Gastrocnemius medialis (tissue), 4 donors: ENCODE data around the gene PLXDC2. TPM values are rescaled to one million over a fixed set of nuclear protein-coding genes. Genes with fewer than 3 reads are reported as not detected.

Experiments used
- ATAC-seq, 2 donors: fragments of 150-250 bp; one replicate each; pipeline ENCODE4 v1.9.1; 2016
- DNase-seq, 2 donors: peaks; one replicate each; pipeline ENCODE4 v3.0.0-alpha.2; 2019
- H3K27ac ChIP-seq, 4 donors: fragments of 200-600 bp; sonication (generic); 1 replicate in 1 of 4; 2 replicates in 3 of 4; pipeline ENCODE4 v1.5.1; 2016 to 2018; ENCODE audit warnings: mild to moderate bottlenecking in 2 of 4, moderate library complexity in 1 of 4
- H3K27me3 ChIP-seq, 3 donors: fragments of 200-600 bp; sonication (generic) in 2 of 3; 1 replicate in 1 of 3; 2 replicates in 2 of 3; pipeline versions ENCODE4 v1.5.1 to v1.6.0; 2016 to 2019; ENCODE audit warnings: mild to moderate bottlenecking in 1 of 3, moderate library complexity in 1 of 3
- H3K36me3 ChIP-seq, 2 donors: fragments of 200-600 bp; sonication (generic) in 1 of 2; one replicate each; pipeline ENCODE4 v1.5.1; 2017 to 2018
- H3K4me1 ChIP-seq, 2 donors: fragments of 200-600 bp; sonication (generic) in 1 of 2; one replicate each; pipeline ENCODE4 v1.5.1; 2016 to 2017; ENCODE audit warnings: mild to moderate bottlenecking in 2 of 2
- H3K4me3 ChIP-seq, 4 donors: fragments of 200-600 bp; sonication (generic) in 3 of 4; 1 replicate in 1 of 4; 2 replicates in 3 of 4; pipeline ENCODE4 v1.5.1; 2016 to 2019; ENCODE audit warnings: mild to moderate bottlenecking in 2 of 4
- H3K9me3 ChIP-seq, 3 donors: fragments of 200-600 bp; sonication (generic) in 2 of 3; 1 replicate in 1 of 3; 2 replicates in 2 of 3; pipeline ENCODE4 v1.5.1; 2016 to 2019
- POLR2A ChIP-seq, 2 donors: fragments of 450-650 bp; IDR thresholded peaks; one replicate each; pipeline ENCODE4 v1.6.1; 2017; ENCODE audit warnings: antibody characterized with exemption in 2 of 2, mild to moderate bottlenecking in 2 of 2, moderate library complexity in 2 of 2
- in situ Hi-C, 4 donors: fragments of 200-750 bp; cut with MboI; loops; one replicate each; pipeline versions ENCODE4 v1.15.0 to v1.8.0; 2017; ENCODE audit warnings: low sequenced_read_pairs in 4 of 4
- intact Hi-C: fragments of 100-400 bp; cut with DNase I; formaldehyde crosslinking; loops from one replicate; pipeline ENCODE4 v1.15.1; 2023; ENCODE audit warnings: low total_unique reads
- total RNA-seq, 4 donors: library from RNA; depleted of rRNA; stranded (reverse); fragments of >200 nt; gene quantifications; one replicate each; pipeline versions ENCODE4 v1.1.0 to v1.2.3, GENCODE V29; 2016
- TF ChIP-seq, protein P1 (sequence below), 5 experiments: fragments of 450-650 bp in 3 of 5; fragments of 200-600 bp in 2 of 5; sonication (generic) in 2 of 5; IDR thresholded peaks in 4 of 5; conservative IDR thresholded peaks in 1 of 5; 1 replicate in 4 of 5; 2 replicates in 1 of 5; pipeline ENCODE4 v1.5.1; 2016 to 2019; ENCODE audit warnings: antibody characterized with exemption in 5 of 5, mild to moderate bottlenecking in 3 of 5, moderate library complexity in 3 of 5

PLXDC2 gene
- total RNA-seq, 4 donors from 2014 or later = 13.9 to 19.6 (median 15.0) TPM

DNA sequence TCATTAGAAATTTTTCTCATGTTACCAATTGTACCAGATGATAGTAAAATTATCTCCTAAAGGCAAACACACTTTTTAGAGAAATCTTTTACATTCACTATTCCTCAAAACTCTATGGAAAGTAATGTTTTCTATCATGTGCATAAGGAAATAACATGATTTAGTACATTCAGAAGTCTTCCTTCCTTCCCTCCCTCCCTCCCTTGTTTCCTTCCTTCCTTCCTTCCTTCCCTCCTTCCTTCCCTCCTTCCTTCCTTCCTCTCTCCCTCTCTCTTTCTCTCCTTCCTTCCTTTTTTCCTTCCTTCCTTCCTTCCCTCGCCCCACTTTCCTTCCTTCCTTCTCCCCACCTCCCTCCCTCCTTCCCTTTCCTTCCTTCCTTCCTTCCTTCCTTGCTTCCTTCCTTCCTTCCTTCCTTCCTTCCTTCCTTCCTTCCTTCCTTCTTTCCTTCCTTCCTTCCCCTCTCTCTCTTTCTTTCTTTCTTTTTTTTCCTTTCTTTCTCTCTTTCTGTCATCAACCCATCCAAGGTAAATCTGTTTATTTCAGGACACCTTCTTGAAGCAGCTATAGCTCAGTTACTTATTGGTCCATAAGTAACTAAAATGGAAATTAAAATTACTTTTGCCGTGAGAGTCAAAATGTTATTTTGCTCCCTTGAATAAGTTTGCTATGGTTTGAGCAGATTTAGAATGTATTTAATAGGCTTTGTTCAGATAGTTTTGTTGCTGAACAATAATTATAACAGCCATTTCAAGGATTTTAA lies 197.9 kb downstream of the PLXDC2 start:
- DNase-seq = no peak
- Histone ChIP-seq H3K27ac (no peak overlapping the region), H3K4me3 (no peak overlapping the region), H3K27me3 (no peaks in the 10 kb centered on the region), H3K4me1 (no peaks in the 10 kb centered on the region), H3K36me3 (no peaks in the 10 kb centered on the region), H3K9me3 (no peaks in the 10 kb centered on the region)
- no peak for ATAC-seq
- in situ Hi-C loops = no loop called here
- TF ChIP-seq, protein P1, sequence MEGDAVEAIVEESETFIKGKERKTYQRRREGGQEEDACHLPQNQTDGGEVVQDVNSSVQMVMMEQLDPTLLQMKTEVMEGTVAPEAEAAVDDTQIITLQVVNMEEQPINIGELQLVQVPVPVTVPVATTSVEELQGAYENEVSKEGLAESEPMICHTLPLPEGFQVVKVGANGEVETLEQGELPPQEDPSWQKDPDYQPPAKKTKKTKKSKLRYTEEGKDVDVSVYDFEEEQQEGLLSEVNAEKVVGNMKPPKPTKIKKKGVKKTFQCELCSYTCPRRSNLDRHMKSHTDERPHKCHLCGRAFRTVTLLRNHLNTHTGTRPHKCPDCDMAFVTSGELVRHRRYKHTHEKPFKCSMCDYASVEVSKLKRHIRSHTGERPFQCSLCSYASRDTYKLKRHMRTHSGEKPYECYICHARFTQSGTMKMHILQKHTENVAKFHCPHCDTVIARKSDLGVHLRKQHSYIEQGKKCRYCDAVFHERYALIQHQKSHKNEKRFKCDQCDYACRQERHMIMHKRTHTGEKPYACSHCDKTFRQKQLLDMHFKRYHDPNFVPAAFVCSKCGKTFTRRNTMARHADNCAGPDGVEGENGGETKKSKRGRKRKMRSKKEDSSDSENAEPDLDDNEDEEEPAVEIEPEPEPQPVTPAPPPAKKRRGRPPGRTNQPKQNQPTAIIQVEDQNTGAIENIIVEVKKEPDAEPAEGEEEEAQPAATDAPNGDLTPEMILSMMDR (IDR thresholded peaks at IDR 0.05 in 4 of 5, conservative IDR thresholded peaks at IDR 0.05 in 1 of 5) = no peak
- intact Hi-C loops = no loop called here

DNA sequence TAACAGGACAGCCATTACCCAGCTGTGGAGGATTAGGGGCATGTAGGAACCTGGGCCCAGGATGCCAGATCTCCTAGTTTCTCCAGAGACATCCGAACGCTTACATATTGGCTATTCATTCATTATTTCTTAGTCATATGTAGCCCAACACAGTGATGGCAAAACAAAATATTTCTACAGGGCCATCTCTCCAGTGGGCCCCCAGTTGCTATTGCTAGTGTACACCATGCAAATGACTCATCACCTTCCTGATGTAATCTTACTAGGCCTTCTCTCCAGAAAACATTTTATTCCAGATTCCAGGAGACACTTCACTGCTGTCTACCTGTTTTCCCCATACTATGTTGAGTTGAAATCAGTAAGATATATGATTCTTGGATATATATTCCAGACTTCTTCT lies 201.7 kb downstream of the PLXDC2 start:
- no peaks in the 10 kb centered on the region for H3K9me3 ChIP-seq
- H3K27me3 ChIP-seq = no peaks in the 10 kb centered on the region
- DNase-seq = no peak
- TF ChIP-seq, protein P1 (IDR thresholded peaks at IDR 0.05 in 4 of 5, conservative IDR thresholded peaks at IDR 0.05 in 1 of 5) = no peak
- TF ChIP-seq POLR2A (IDR thresholded peaks at IDR 0.05) = no peak
- intact Hi-C loops = no loop called here
- no peaks in the 10 kb centered on the region for H3K4me1 ChIP-seq
- H3K4me3 ChIP-seq = no peak overlapping the region
- ATAC-seq = no peak
- no peaks in the 10 kb centered on the region for H3K36me3 ChIP-seq
- in situ Hi-C loops = no loop called here
- no peak overlapping the region for H3K27ac ChIP-seq

DNA sequence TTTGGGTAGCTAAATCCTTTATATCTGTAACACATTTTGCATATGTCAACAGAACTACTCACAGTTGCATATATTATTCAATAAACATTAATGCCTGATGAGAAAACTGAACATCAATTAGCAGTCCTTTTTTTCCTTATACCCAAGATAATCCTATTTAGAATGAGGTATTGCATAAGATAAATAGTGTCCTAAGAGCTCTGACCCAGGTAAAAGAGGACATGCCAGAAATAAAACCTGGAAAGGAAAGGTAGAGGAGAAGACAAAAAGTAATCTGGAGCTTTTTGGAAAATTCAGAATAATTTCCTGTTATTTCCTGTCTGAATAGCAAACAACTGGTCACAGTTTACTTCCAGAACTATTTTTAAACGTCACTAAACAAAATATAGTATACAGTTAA lies 204.4 kb downstream of the PLXDC2 start:
- in situ Hi-C loops (no loop called here), intact Hi-C loops (no loop called here)
- Histone ChIP-seq H3K27ac (no peak overlapping the region), H3K4me1 (no peaks in the 10 kb centered on the region), H3K36me3 (no peaks in the 10 kb centered on the region), H3K4me3 (no peak overlapping the region), H3K27me3 (no peaks in the 10 kb centered on the region), H3K9me3 (no peaks in the 10 kb centered on the region)
- DNase-seq (no peak), ATAC-seq (no peak)
- TF ChIP-seq, protein P1 (IDR thresholded peaks at IDR 0.05 in 4 of 5, conservative IDR thresholded peaks at IDR 0.05 in 1 of 5) = no peak
- no peak for TF ChIP-seq POLR2A (IDR thresholded peaks at IDR 0.05)

DNA sequence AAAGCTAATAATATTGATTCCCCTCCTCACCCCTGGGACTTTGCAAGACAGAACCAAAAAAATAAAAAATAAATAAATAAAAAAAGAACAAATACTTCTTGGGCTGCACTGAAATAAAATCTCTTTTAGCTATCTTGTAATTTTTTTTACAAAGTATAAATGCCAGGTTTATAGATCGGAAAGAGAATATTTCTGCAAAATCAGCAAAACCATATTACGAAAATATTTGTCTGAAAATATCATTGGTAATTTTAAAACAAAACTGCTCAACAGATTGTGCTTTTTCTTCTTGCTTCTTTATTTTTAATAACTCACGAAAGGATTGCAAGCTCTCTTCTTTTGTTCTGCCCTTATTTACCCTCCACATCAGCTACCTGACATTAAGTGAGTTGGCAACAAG lies 213.3 kb downstream of the PLXDC2 start:
- in situ Hi-C loops = no loop called here
- intact Hi-C loops = no loop called here
- Histone ChIP-seq H3K9me3 (no peaks in the 10 kb centered on the region), H3K4me3 (no peak overlapping the region), H3K27me3 (no peaks in the 10 kb centered on the region), H3K4me1 (peaks cover 0 to 8% of the 10 kb centered on the region in 2 donors), H3K27ac (no peak overlapping the region), H3K36me3 (no peaks in the 10 kb centered on the region)
- TF ChIP-seq, protein P1 (IDR thresholded peaks at IDR 0.05 in 4 of 5, conservative IDR thresholded peaks at IDR 0.05 in 1 of 5) = no peak
- no peak for TF ChIP-seq POLR2A (IDR thresholded peaks at IDR 0.05)
- DNase-seq (no peak), ATAC-seq (no peak)

DNA sequence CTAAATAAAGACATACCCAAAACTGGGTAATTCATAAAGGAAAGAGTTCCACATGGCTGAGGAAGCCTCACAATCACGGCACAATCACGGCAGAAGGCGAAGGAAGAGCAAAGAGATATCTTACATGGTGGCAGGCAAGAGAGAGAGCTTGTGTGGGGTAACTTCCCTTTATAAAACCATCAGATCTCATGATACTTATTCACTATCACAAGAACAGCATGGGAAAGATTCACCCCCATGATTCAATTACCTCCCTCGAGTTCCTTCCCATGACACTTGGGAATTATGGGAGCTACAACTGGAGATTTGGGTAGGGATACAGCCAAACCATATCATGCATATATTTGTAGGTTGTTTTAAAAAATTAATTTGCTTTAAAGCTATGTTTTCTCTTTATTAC lies 217.2 kb downstream of the PLXDC2 start:
- peaks cover 0 to 4% of the 10 kb centered on the region in 2 donors for H3K4me1 ChIP-seq
- ATAC-seq (no peak), DNase-seq (no peak)
- no peak for TF ChIP-seq POLR2A (IDR thresholded peaks at IDR 0.05)
- TF ChIP-seq, protein P1 (IDR thresholded peaks at IDR 0.05 in 4 of 5, conservative IDR thresholded peaks at IDR 0.05 in 1 of 5) = no peak
- no peaks in the 10 kb centered on the region for H3K27me3 ChIP-seq
- intact Hi-C loops = no loop called here
- no peaks in the 10 kb centered on the region for H3K36me3 ChIP-seq
- in situ Hi-C loops = no loop called here
- H3K4me3 ChIP-seq = no peak overlapping the region
- H3K9me3 ChIP-seq = no peaks in the 10 kb centered on the region
- no peak overlapping the region for H3K27ac ChIP-seq
